DLD1 (cell line): ENCODE data around the gene BEND6.

Experiments
- in situ Hi-C: cut with HindIII; loops from 2 replicates; pipeline ENCODE4 v1.10.0; 2017; ENCODE audit warnings: low sequenced_read_pairs

Gene BEND6

GRCh38 chr6:56940463-56940862 is 14.4 kb upstream of the BEND6 start:
- in situ Hi-C loops, result no loop called here

DNA sequence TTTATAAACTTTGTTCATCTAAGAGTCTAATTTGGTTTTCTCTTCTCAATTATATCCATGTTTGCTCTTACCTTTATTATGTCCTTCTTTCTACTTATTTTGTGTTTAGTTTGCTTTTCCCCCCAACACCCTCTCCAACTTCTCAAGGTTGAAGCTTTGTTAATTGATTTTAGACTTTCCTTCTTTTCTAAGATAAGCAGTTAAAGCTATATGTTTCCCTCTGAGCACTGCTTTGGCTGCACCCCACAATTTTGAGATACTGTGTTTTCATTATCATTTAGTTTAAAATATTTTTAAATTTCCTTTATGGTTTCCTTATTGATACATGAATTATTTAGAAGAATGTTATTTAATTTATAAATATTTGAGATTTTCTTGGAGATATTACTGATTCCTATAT is 13.9 kb upstream of the BEND6 start:
- in situ Hi-C loops, result no loop called here

DNA sequence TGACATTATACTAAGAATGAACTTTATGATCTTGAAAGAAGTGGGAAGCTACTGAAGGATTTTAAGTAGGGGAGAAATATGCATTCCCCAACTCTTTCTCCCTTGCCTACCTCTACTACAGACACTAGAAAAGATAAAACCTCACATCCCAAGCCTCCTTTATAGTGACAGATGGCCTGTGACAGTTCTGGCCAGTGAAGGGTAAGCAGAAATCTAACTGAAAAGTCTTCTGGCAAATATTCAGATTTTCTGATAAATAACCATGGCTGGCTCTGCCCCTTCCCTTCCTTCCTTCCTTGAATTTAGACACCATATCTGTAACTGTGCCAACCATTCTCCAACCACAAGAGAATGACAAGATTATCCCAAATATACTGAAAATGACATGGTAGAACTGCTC is 10.2 kb upstream of the BEND6 start:
- in situ Hi-C loops, result no loop called here

GRCh38 chr6:56946368-56946767 is 8.5 kb upstream of the BEND6 start:
- in situ Hi-C loops, result no loop called here

DNA sequence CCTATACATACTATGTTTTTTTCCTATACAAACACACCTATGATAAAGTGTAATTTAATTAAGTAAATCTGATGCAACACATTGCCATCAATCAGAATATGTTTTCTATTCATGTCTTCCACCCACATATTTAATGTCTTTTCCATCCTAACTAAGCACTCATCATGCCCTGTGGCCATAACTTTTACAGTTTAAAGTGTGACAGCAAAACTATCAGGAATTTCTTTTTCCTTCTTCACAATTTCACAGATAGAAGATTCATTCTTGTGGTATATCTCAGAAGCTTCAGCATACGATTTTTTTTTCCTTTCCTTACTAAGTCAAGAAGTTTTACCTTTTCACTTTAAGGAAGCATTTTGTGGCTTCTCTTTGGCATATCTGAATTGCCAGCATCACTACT is 7.0 kb upstream of the BEND6 start:
- in situ Hi-C loops, result no loop called here

- in situ Hi-C loops, result no loop called here
Observed at GRCh38 chr6:56949265-56949664, 5.6 kb upstream of the BEND6 start.

- in situ Hi-C loops, result no loop called here
Observed at GRCh38 chr6:56949925-56950495, 4.9 kb upstream of the BEND6 start.

- in situ Hi-C loops, result no loop called here
Observed at GRCh38 chr6:56951049-56951831, 3.7 kb upstream of the BEND6 start.

DNA sequence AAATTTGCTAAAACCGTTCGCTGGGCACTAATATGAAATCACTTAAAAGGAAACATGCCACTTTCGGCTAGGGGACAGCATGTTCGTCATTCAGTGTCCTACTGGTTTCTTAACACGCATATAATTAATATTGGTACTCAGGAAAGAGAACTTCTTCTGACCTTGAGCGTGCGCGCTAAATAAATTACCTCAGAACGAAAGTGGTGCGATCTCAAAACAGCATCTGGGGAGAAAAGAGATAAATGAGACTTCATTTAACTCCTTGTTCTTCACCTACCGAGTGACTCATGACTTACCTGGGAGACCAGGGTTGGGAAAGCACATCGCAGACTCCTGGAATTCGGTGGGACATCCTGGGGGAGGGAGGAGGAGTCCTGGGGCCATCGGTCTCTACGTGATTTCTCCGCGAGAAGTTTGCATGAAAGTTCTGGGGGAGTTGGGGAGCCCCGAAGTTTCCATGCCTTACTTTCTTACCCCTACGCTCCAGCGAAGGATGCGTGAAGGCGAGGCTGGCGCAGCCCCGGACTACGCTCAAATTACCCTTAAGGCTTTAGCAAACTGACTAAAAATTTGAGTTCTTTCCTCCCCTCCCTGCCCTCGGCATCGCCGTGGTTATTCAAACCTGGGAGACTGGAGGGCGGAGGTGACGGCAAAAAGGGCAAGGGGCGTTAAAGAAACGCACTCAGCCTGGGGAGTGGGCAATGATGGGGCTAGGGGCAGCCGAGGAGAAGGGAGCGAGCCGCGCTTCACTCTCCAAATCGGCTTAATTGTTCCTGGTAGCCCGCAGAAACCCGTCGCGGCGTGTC is 1.1 kb upstream of the BEND6 start:
- in situ Hi-C loops, result no loop called here

GRCh38 chr6:56955171-56956155 is 556 bp downstream of the BEND6 start:
- in situ Hi-C loops, result no loop called here

DNA sequence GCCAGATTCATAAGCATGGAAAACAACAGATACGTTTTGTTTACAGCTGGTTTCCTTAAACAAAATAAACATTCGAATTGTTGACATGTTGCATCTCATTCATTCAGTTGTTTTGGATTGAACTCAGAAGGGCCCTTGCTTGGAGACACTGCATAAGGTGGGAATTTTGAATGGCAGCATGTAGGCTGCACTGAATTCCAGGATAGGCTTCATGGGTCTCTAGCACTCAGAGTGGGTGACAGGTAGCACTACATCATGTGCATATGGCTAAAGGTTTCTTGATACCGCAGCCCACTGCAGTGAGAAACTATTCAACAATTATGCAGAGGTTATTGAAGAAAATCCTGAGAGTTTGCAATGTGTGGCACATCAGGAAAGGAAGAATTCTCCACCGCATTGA is 1.6 kb downstream of the BEND6 start:
- in situ Hi-C loops, result no loop called here

DNA sequence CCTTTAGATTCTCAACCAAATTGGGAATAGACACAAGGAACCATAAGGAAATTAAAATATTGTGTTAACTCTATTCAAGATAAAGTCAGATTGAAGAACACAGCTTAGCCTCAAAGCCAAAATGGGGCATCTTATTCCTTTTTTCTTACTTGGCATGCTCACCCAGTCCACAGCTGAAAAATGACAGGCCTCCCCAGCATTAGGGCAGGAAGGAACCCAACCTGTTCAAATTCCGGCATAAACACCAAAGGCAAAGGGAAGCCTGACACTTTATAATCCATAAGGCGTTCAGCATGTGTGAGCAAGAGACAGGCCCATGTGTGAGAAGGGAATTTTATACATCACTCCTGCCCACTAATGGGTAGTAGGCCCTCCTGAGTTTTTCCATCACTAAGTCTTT is 2.9 kb downstream of the BEND6 start:
- in situ Hi-C loops, result no loop called here

GRCh38 chr6:56958481-56958880 is 3.6 kb downstream of the BEND6 start:
- in situ Hi-C loops, result no loop called here

GRCh38 chr6:56959094-56959493 is 4.2 kb downstream of the BEND6 start:
- in situ Hi-C loops, result no loop called here

DNA sequence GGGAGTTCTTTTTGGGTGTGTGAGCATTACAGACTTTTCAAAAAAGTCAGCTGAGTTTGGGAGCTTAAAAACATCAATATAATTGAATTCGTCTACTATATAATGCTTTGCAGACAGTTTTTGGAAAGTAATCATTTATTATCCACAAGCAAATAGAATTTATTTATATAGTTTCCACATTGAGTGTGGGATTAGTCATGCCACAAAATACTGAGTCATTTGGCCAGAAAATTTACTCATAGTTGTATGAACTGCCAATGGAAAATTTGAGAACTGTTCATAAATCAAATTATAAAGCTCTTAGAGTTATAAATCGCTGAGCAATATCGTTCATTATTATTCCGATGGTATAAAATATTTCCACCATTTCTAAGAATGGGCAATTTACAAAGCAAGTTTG is 5.0 kb downstream of the BEND6 start:
- in situ Hi-C loops, result no loop called here

GRCh38 chr6:56961151-56961550 is 6.2 kb downstream of the BEND6 start:
- in situ Hi-C loops, result no loop called here

- in situ Hi-C loops, result no loop called here
Observed at GRCh38 chr6:56962441-56962840, 7.5 kb downstream of the BEND6 start.

DNA sequence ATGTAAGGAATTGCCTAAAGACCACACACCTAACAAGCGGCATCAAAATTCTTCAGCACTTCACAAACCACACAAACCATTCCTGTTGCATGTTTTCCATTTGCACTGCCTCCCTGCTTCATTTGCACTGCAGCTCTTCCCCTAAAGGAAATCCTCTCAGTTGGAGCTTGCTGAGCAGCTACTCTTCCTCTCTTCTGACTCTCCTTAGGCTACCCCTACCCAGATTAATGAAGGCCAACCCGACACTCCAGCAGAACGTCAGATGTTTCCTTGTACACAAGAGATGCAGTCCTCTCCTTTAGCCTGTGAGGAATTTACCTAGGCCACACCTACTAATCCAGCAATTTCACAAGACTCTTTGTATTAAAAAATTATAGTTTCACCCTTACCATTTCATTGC is 8.1 kb downstream of the BEND6 start:
- in situ Hi-C loops, result no loop called here

DNA sequence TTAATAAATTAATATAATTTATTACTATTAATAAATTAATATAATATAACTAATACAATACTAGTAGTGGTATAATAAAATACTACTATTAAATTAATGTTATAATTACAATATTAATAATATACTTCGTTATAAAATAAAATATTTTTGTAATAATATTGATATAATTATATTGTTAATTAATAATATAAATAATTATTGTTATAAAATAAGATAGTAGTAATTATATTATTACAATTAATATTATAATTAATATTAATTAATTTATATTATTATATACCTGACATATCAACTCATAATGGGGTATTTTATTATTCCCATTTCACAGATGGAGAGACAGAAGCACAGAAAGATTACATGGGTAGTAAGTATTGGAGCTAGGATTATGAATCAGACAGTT is 8.9 kb downstream of the BEND6 start:
- in situ Hi-C loops, result no loop called here

DNA sequence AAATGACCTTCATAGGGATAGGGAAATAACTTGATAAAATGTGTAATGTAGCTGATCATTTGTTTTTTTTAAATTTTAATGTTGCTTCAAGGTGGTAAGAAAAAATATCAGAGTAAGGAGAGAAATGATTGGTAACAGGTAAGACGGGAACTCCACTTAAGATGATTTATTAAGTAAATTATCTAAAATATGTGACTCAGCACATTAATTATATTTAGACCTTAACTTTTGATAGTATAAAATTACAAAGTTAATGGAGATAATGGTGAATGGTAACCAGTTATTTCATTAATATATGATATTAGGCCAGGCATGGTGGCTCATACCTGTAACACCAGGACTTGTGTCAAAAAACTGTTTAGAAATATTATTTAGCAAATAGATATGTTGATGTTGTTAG is 10.2 kb downstream of the BEND6 start:
- in situ Hi-C loops, result no loop called here

- in situ Hi-C loops, result no loop called here
Observed at GRCh38 chr6:56970849-56971248, 15.9 kb downstream of the BEND6 start.
